RWPE2 (cell line): ENCODE data around the gene GPRASP1.

Experiments
- ATAC-seq: fragments of 200-7000 bp; cut with Tn5 transposase; 3 replicates; pipeline ENCODE4 v1.9.1; 2021; ENCODE audit warnings: low read depth
- DNase-seq: peaks from one replicate; pipeline ENCODE4 v3.0.0-alpha.2; 2020; ENCODE audit warnings: low spot score
- H3K27ac ChIP-seq: fragments of 450-650 bp; 2 replicates; pipeline ENCODE4 v1.5.1; 2017; ENCODE audit warnings: mild to moderate bottlenecking; ENCODE audit not compliant: poor library complexity, severe bottlenecking
- H3K27me3 ChIP-seq: fragments of 250-450 bp; sonication (Bioruptor Pico); 2 replicates; pipeline ENCODE4 v1.5.1; 2021; ENCODE audit warnings: mild to moderate bottlenecking, moderate library complexity; ENCODE audit not compliant: insufficient read depth, poor library complexity, severe bottlenecking
- H3K36me3 ChIP-seq: fragments of 250-450 bp; sonication (Bioruptor Pico); 2 replicates; pipeline ENCODE4 v1.5.1; 2020; ENCODE audit warnings: low read depth, mild to moderate bottlenecking, moderate library complexity
- H3K4me1 ChIP-seq: fragments of 250-450 bp; sonication (Bioruptor Pico); 2 replicates; pipeline ENCODE4 v1.5.1; 2021; ENCODE audit warnings: mild to moderate bottlenecking, moderate library complexity; ENCODE audit not compliant: insufficient read depth, poor library complexity, severe bottlenecking
- H3K4me3 ChIP-seq: fragments of 250-450 bp; sonication (Bioruptor Pico); 2 replicates; pipeline ENCODE4 v1.5.1; 2021; ENCODE audit warnings: mild to moderate bottlenecking, moderate library complexity; ENCODE audit not compliant: severe bottlenecking
- H3K9me3 ChIP-seq: fragments of 250-450 bp; sonication (Bioruptor Pico); 2 replicates; pipeline ENCODE4 v1.5.1; 2021; ENCODE audit warnings: mild to moderate bottlenecking, moderate library complexity; ENCODE audit not compliant: severe bottlenecking
- CTCF ChIP-seq: fragments of 450-650 bp; IDR thresholded peaks from one replicate; pipeline ENCODE4 v1.5.1; 2017; ENCODE audit warnings: mild to moderate bottlenecking, moderate library complexity; ENCODE audit not compliant: poor library complexity, severe bottlenecking

The GPRASP1 gene

GRCh38 chrX:102624105-102624504 lies 27.2 kb upstream of the GPRASP1 start:
- Histone ChIP-seq H3K36me3 (no peaks in the 10 kb centered on the region), H3K4me3 (no peak overlapping the region), H3K9me3 (no peaks in the 10 kb centered on the region), H3K27me3 (no peaks in the 10 kb centered on the region), H3K27ac (no peak overlapping the region), H3K4me1 (no peaks in the 10 kb centered on the region)
- DNase-seq (no peak), ATAC-seq (no peak)
- TF ChIP-seq CTCF = no peak

DNA sequence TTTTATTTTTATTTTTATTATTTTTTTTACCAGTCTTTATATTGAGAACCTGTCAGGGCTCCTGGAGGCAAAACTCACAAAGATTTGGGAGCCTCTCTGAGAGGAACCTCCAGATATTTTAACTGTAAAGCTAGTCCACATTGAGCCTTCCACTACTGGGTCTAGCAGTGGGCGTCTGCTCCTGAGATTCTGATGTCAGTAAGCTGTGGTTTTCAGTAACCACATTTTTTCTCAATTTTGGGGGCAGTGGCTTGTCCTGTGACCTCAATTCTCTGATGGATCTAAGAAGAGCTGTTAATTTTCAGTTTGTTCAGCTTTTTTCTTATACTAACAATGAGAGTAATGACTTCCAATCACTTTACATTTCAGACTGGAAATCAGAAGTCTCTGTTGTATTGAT lies 23.6 kb upstream of the GPRASP1 start:
- TF ChIP-seq CTCF = no peak
- Histone ChIP-seq H3K4me3 (no peak overlapping the region), H3K9me3 (no peaks in the 10 kb centered on the region), H3K27ac (no peak overlapping the region), H3K4me1 (no peaks in the 10 kb centered on the region), H3K36me3 (no peaks in the 10 kb centered on the region), H3K27me3 (no peaks in the 10 kb centered on the region)
- DNase-seq (no peak), ATAC-seq (no peak)

DNA sequence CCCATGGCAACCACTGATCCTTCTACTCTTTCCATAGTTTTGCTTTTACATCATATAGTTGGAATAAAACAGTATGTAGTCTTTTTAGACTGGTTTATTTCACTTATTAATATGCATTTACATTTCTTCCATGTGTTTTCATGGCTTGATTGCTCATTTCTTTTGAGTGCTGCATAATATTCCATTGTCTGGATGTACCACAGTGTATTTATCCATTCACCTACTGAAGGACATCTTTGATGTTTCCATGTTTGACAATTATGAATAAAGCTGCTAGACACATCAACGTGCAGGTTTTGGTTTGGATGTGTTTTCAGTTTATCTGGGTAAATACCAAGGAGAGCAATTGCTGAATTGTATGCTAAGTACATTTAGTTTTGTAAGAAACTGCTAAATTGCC lies 13.7 kb upstream of the GPRASP1 start:
- ATAC-seq (no peak), DNase-seq (no peak)
- Histone ChIP-seq H3K36me3 (no peaks in the 10 kb centered on the region), H3K9me3 (no peaks in the 10 kb centered on the region), H3K27ac (no peak overlapping the region), H3K27me3 (no peaks in the 10 kb centered on the region), H3K4me1 (no peaks in the 10 kb centered on the region), H3K4me3 (no peak overlapping the region)
- no peak for TF ChIP-seq CTCF

GRCh38 chrX:102650903-102651241 lies 411 bp upstream of the GPRASP1 start:
- no peak for DNase-seq
- Histone ChIP-seq H3K4me1 (no peaks in the 10 kb centered on the region), H3K4me3 (peak overlapping the region; percentile 16), H3K9me3 (no peaks in the 10 kb centered on the region), H3K27me3 (no peaks in the 10 kb centered on the region), H3K27ac (no peak overlapping the region), H3K36me3 (no peaks in the 10 kb centered on the region)
- ATAC-seq = no peak
- TF ChIP-seq CTCF = no peak

DNA sequence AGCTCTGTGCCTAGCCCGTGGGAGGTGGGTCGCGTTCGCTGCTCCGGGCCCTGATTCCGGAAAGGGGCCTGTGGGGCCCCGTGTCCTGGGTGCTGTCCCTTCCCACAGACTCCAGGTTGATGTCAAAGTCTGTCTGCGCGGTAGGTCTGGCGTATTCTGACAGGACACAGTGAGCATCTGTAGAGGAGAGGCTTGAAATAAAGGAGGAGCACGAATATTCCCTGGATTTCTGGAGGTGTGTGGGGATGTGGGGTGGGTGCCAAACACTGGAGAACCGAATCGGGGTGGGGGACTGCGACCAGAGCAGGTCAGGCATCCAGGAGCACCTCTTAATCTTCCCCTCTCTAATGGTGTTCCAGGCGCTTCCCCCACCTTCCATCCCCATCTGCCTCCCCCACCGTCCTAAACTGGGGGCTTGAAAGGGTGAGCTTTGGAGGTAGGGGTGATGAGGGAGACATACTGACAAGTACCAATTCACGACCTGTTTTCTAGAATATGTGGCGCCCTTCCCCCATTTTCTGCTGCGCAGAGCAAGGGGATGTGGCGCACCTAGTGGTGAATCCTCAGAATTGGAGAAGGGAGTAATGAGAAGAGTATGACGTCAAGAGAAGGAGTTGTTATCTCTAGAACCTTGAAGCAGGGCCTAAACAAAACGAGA lies 877 bp downstream of the GPRASP1 start:
- no peaks in the 10 kb centered on the region for H3K9me3 ChIP-seq
- no peaks in the 10 kb centered on the region for H3K27me3 ChIP-seq
- H3K36me3 ChIP-seq = no peaks in the 10 kb centered on the region
- TF ChIP-seq CTCF = peak; percentile 7
- ATAC-seq (no peak), DNase-seq (no peak)
- no peaks in the 10 kb centered on the region for H3K4me1 ChIP-seq
- H3K27ac ChIP-seq = no peak overlapping the region
- no peak overlapping the region for H3K4me3 ChIP-seq
